Sigmoid colon (tissue), 3 donors: ENCODE data around the gene DTNBP1.

Experiments used
- POLR2A ChIP-seq, 2 donors: fragments of 450-650 bp; IDR thresholded peaks; one replicate each; pipeline ENCODE4 v1.6.1; 2016; ENCODE audit warnings: antibody characterized with exemption in 2 of 2, mild to moderate bottlenecking in 2 of 2, moderate library complexity in 2 of 2
- TF ChIP-seq, protein P1 (sequence below), 4 experiments: fragments of 450-650 bp in 3 of 4; fragments of 200-600 bp in 1 of 4; IDR thresholded peaks; one replicate each; pipeline ENCODE4 v1.5.1; 2016 to 2019; ENCODE audit warnings: antibody characterized with exemption in 4 of 4, mild to moderate bottlenecking in 3 of 4, moderate library complexity in 2 of 4

DNA sequence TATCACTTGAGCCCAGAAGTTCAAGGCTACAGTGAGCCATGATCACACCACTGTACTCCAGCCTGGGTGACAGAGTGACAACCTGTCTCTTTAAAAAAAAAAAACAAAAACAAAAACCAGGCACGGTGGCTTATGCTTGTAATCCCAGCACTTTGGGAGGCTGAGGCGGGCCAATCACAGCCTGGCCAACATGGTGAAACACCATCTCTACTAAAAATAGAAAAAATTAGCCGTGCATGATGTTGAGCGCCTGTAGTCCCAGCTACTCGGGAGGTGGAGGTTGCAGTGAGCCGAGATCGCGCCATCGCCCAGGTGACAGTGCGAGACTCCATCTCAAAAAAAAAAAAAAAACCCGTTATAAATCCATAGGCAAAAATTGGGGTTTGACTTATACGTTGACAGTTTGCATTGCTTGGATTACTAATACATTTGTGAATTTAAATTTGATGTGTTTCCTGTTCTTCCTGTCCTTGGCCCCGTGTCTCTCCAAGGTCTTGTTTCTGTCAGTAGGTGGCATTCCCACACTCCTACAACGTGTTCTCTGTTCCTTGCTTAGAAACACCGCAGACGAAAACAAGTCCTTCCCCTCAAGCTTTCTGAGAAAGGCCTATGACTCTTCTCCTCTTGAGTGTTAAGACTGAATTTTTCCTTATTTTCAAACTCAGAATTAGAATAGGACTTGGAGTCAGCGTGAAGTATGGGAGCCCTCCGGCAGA lies 147.0 kb downstream of the DTNBP1 start:
- TF ChIP-seq POLR2A (IDR thresholded peaks at IDR 0.05) = no peak
- TF ChIP-seq, protein P1, sequence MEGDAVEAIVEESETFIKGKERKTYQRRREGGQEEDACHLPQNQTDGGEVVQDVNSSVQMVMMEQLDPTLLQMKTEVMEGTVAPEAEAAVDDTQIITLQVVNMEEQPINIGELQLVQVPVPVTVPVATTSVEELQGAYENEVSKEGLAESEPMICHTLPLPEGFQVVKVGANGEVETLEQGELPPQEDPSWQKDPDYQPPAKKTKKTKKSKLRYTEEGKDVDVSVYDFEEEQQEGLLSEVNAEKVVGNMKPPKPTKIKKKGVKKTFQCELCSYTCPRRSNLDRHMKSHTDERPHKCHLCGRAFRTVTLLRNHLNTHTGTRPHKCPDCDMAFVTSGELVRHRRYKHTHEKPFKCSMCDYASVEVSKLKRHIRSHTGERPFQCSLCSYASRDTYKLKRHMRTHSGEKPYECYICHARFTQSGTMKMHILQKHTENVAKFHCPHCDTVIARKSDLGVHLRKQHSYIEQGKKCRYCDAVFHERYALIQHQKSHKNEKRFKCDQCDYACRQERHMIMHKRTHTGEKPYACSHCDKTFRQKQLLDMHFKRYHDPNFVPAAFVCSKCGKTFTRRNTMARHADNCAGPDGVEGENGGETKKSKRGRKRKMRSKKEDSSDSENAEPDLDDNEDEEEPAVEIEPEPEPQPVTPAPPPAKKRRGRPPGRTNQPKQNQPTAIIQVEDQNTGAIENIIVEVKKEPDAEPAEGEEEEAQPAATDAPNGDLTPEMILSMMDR (IDR thresholded peaks at IDR 0.05) = no peak
